Measurements from ENCODE around the gene MALAT1. TPM values are rescaled to one million over a fixed set of nuclear protein-coding genes. Genes with fewer than 3 reads are reported as not detected.

MALAT1 gene
- total and polyA plus RNA-seq, 2 of the 13 experiments (the other 11 are each of a cell fraction or from before 2014, with no cell fraction given): 143 to 1,237 TPM

- TF ChIP-seq, protein P1, sequence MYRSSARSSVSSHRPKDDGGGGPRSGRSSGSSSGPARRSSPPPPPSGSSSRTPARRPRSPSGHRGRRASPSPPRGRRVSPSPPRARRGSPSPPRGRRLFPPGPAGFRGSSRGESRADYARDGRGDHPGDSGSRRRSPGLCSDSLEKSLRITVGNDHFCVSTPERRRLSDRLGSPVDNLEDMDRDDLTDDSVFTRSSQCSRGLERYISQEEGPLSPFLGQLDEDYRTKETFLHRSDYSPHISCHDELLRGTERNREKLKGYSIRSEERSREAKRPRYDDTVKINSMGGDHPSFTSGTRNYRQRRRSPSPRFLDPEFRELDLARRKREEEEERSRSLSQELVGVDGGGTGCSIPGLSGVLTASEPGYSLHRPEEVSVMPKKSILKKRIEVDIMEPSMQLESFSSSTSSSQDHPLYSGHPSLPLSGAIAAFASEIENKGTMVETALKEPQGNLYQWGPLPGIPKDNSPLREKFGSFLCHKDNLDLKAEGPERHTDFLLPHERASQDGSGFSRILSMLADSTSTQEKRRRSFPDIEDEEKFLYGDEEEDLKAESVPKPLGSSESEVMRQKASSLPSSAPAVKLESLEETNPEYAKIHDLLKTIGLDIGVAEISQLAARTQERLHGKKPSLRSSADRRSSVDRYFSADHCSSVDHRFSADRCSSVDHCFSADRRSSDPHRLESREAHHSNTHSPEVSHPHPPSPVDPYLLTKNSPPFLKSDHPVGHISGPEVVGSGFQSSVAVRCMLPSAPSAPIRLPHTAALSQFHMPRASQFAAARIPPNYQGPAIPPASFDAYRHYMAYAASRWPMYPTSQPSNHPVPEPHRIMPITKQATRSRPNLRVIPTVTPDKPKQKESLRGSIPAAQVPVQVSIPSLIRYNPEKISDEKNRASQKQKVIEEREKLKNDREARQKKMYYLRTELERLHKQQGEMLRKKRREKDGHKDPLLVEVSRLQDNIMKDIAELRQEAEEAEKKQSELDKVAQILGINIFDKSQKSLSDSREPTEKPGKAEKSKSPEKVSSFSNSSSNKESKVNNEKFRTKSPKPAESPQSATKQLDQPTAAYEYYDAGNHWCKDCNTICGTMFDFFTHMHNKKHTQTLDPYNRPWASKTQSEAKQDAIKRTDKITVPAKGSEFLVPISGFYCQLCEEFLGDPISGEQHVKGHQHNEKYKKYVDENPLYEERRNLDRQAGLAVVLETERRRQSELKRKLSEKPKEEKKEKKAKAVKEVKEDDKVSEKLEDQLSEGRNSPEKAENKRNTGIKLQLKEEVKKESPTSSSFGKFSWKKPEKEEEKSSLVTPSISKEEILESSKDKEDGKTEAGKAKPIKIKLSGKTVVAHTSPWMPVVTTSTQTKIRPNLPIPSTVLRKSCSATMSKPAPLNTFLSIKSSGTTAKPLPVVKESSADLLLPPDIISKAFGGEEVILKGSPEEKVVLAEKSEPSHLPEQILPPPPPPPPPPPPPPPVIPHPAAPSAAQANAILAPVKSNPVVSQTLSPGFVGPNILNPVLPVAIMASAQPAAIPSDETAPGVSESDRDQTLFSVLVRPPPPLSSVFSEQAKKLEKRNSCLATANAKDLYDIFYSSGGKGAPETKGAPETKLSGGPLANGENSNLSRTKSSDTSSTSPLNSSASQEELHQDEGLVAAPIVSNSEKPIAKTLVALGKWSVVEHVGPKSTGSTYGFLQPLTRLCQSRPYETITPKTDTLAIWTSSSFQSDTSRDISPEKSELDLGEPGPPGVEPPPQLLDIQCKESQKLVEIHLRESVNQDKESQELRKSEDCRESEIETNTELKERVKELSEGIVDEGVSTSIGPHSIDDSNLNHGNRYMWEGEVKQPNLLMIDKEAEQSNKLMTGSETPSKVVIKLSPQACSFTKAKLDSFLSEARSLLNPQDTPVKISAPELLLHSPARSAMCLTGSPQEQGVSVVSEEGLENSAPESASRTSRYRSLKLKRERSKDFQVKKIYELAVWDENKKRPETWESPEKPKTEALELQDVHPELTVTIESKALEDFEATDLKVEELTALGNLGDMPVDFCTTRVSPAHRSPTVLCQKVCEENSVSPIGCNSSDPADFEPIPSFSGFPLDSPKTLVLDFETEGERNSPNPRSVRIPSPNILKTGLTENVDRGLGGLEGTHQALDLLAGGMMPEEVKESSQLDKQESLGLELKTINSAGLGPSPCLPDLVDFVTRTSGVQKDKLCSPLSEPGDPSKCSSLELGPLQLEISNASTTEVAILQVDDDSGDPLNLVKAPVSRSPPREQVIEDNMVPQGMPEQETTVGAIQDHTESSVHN (CRISPR knock-in tag; IDR thresholded peaks at IDR 0.05): no peak
- TF ChIP-seq ZIK1 (CRISPR knock-in tag; IDR thresholded peaks at IDR 0.05; ENCODE audit: borderline replicate concordance, low read depth): no peak
- TF ChIP-seq TOE1 (CRISPR knock-in tag; IDR thresholded peaks at IDR 0.05): no peak
- TF ChIP-seq ZNF20 (CRISPR knock-in tag; IDR thresholded peaks at IDR 0.05): no peak
- no peak for TF ChIP-seq ZKSCAN8 (CRISPR knock-in tag; IDR thresholded peaks at IDR 0.05; ENCODE audit: borderline replicate concordance)
- TF ChIP-seq ZNF17 (CRISPR knock-in tag; IDR thresholded peaks at IDR 0.05): no peak
- TF ChIP-seq RXRA (CRISPR knock-in tag; IDR thresholded peaks at IDR 0.05): peak; percentile 70
- no peak for TF ChIP-seq ZNF83 (CRISPR knock-in tag; IDR thresholded peaks at IDR 0.05; ENCODE audit: borderline replicate concordance)
- no peak for TF ChIP-seq ZNF672 (CRISPR knock-in tag; IDR thresholded peaks at IDR 0.05)
- TF ChIP-seq SOX13 (IDR thresholded peaks at IDR 0.05): no peak
- peak in 1 of 2 experiments; percentile 42; a peak in 2 of 4 replicates for TF ChIP-seq SOX13 (CRISPR knock-in tag; conservative IDR thresholded peaks at IDR 0.05 in 1 of 2, IDR thresholded peaks at IDR 0.05 in 1 of 2)
- TF ChIP-seq, protein P2, sequence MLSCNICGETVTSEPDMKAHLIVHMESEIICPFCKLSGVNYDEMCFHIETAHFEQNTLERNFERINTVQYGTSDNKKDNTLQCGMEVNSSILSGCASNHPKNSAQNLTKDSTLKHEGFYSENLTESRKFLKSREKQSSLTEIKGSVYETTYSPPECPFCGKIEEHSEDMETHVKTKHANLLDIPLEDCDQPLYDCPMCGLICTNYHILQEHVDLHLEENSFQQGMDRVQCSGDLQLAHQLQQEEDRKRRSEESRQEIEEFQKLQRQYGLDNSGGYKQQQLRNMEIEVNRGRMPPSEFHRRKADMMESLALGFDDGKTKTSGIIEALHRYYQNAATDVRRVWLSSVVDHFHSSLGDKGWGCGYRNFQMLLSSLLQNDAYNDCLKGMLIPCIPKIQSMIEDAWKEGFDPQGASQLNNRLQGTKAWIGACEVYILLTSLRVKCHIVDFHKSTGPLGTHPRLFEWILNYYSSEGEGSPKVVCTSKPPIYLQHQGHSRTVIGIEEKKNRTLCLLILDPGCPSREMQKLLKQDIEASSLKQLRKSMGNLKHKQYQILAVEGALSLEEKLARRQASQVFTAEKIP (CRISPR knock-in tag; IDR thresholded peaks at IDR 0.05; ENCODE audit: borderline replicate concordance): no peak
- TF ChIP-seq, protein P3, sequence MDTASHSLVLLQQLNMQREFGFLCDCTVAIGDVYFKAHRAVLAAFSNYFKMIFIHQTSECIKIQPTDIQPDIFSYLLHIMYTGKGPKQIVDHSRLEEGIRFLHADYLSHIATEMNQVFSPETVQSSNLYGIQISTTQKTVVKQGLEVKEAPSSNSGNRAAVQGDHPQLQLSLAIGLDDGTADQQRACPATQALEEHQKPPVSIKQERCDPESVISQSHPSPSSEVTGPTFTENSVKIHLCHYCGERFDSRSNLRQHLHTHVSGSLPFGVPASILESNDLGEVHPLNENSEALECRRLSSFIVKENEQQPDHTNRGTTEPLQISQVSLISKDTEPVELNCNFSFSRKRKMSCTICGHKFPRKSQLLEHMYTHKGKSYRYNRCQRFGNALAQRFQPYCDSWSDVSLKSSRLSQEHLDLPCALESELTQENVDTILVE (CRISPR knock-in tag; IDR thresholded peaks at IDR 0.05): 0 out of 2 replicates have a peak, but pooled peaks have one; percentile 25
- 0 out of 2 replicates have a peak, but pooled peaks have one; percentile 28 for TF ChIP-seq KDM3A (CRISPR knock-in tag; IDR thresholded peaks at IDR 0.05; ENCODE audit: low read depth)
- no peak for TF ChIP-seq SRSF1 (optimal IDR thresholded peaks at IDR 0.05; ENCODE audit: low read depth, low read length)
- peak; percentile 76 for TF ChIP-seq RARA (CRISPR knock-in tag; IDR thresholded peaks at IDR 0.05)
- peak; percentile 73; the same call in 1 of the 2 replicates for TF ChIP-seq ERF (CRISPR knock-in tag; IDR thresholded peaks at IDR 0.05)
- TF ChIP-seq TEAD3 (CRISPR knock-in tag; optimal IDR thresholded peaks at IDR 0.05; ENCODE audit: borderline replicate concordance): peak; percentile 84
- no peak for TF ChIP-seq NAIF1 (CRISPR knock-in tag; IDR thresholded peaks at IDR 0.05; ENCODE audit: borderline replicate concordance)
Measured at GRCh38 chr11:65546217-65546958, 47.5 kb downstream of the MALAT1 start (continued).

All from HepG2 (cell line).